PFSK-1 (cell line): ENCODE measurements around the gene CST11.

ENCODE experiments used
- FOXP2 ChIP-seq: optimal IDR thresholded peaks from 2 replicates; pipeline ENCODE3; 2011; ENCODE audit warnings: borderline replicate concordance, control low read depth, inconsistent platforms; ENCODE audit not compliant: insufficient read depth; ENCODE audit errors: extremely low read length, extremely low read depth
- POLR2AphosphoS5 ChIP-seq: IDR thresholded peaks from 2 replicates; pipeline ENCODE4 v1.6.1; 2012; ENCODE audit warnings: low read depth, mild to moderate bottlenecking, control low read depth, low read length, moderate library complexity
- SIN3A ChIP-seq: IDR thresholded peaks from 2 replicates; pipeline ENCODE4 v1.6.1; 2012; ENCODE audit warnings: mild to moderate bottlenecking, low read length, moderate library complexity, borderline replicate concordance; ENCODE audit not compliant: insufficient read depth
- TAF1 ChIP-seq: IDR thresholded peaks from 2 replicates; pipeline ENCODE4 v1.6.1; 2012; ENCODE audit warnings: low read length, control low read depth, borderline replicate concordance; ENCODE audit not compliant: insufficient read depth
- TF ChIP-seq, protein P1 (sequence below), 2 experiments: IDR thresholded peaks; 2 replicates each; pipeline versions ENCODE4 v1.6.1 to v1.8.0; 2011 to 2012; ENCODE audit warnings: low read depth in 2 of 2, low read length in 2 of 2, control low read depth in 1 of 2, inconsistent platforms in 1 of 2, mild to moderate bottlenecking in 1 of 2, moderate library complexity in 1 of 2; ENCODE audit not compliant: insufficient read depth in 1 of 2

DNA sequence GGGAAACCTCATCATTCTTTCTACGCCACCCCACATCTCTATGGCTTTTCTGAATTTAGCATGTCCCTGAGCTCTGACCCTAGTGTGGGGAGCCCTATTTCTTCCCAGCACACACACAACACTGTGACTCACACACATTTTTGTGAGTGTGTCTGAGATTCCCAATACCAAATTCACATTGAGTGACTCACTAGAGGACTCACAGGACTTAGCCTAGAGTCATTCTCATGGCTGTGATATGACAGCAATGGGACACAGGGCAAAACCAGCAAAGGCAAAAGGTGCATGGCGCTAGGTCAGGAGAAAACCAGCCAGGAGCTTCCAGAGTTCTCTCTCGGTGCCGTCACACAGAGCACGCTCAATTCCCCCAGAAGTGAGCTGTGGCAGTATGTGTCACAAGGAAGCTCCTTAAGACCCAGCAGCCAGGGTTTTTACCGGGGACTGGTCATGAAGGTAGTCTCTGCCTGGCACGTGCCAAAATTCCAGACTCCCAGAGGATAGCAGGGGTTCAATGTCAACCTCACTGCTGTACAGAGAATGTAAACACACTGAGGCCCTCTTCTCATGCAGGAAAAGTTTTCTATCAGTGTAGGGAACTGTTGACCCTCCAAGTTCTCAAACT, 7.0 kb downstream of the CST11 start:
- TF ChIP-seq FOXP2 (no peak), TAF1 (no peak), SIN3A (no peak), POLR2AphosphoS5 (no peak)
- TF ChIP-seq, protein P1, sequence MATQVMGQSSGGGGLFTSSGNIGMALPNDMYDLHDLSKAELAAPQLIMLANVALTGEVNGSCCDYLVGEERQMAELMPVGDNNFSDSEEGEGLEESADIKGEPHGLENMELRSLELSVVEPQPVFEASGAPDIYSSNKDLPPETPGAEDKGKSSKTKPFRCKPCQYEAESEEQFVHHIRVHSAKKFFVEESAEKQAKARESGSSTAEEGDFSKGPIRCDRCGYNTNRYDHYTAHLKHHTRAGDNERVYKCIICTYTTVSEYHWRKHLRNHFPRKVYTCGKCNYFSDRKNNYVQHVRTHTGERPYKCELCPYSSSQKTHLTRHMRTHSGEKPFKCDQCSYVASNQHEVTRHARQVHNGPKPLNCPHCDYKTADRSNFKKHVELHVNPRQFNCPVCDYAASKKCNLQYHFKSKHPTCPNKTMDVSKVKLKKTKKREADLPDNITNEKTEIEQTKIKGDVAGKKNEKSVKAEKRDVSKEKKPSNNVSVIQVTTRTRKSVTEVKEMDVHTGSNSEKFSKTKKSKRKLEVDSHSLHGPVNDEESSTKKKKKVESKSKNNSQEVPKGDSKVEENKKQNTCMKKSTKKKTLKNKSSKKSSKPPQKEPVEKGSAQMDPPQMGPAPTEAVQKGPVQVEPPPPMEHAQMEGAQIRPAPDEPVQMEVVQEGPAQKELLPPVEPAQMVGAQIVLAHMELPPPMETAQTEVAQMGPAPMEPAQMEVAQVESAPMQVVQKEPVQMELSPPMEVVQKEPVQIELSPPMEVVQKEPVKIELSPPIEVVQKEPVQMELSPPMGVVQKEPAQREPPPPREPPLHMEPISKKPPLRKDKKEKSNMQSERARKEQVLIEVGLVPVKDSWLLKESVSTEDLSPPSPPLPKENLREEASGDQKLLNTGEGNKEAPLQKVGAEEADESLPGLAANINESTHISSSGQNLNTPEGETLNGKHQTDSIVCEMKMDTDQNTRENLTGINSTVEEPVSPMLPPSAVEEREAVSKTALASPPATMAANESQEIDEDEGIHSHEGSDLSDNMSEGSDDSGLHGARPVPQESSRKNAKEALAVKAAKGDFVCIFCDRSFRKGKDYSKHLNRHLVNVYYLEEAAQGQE (IDR thresholded peaks at IDR 0.05; ENCODE audit: insufficient read depth in 1 of 2, low read depth in 2 of 2, low read length in 2 of 2) = no peak
